HEK293 (cell line): ENCODE results near the gene NFIX.

Experiments
- CTCF ChIA-PET: fragments of 350-600 bp; formaldehyde crosslinking; extraction: SDS; loops from one replicate; lab custom pipeline; 2021; ENCODE audit warnings: antibody characterized with exemption; lab: Yijun Ruan, JAX
- POLR2A ChIA-PET: fragments of 300-600 bp; formaldehyde crosslinking; extraction: SDS; loops from one replicate; lab custom pipeline; 2020; ENCODE audit warnings: antibody characterized with exemption, inconsistent platforms; lab: Yijun Ruan, JAX
- H3K27ac ChIP-seq: fragments of 200-500 bp; sonication (Bioruptor generic); 2 replicates; pipeline ENCODE4 v1.5.1; 2014; ENCODE audit warnings: low read depth, low read length, control low read depth, inconsistent platforms; ENCODE audit errors: extremely low read depth
- H3K36me3 ChIP-seq, 2 experiments: fragments of 200-500 bp in 1 of 2; sonication (Bioruptor generic) in 1 of 2; 1 replicate in 1 of 2; 2 replicates in 1 of 2; pipeline ENCODE4 v1.5.1; 2014 to 2017; ENCODE audit warnings: inconsistent platforms in 2 of 2, low read length in 2 of 2; ENCODE audit not compliant: control insufficient read depth in 2 of 2, insufficient read depth in 1 of 2
- H3K4me1 ChIP-seq: fragments of 200-500 bp; sonication (Bioruptor generic); 2 replicates; pipeline ENCODE4 v1.5.1; 2014; ENCODE audit warnings: mild to moderate bottlenecking, low read length, inconsistent platforms; ENCODE audit not compliant: control insufficient read depth, insufficient read depth
- H3K4me3 ChIP-seq: 2 replicates; pipeline ENCODE4 v1.5.1; 2011; ENCODE audit warnings: low read depth, mild to moderate bottlenecking, control low read depth, low read length, moderate library complexity
- H3K9me3 ChIP-seq: fragments of 200-500 bp; sonication (Bioruptor generic); 2 replicates; pipeline ENCODE4 v1.5.1; 2014; ENCODE audit warnings: low read depth, low read length, inconsistent platforms; ENCODE audit not compliant: control insufficient read depth, insufficient read depth
- GLIS1 ChIP-seq: fragments of 450-650 bp; formaldehyde crosslinking; IDR thresholded peaks from 2 replicates; pipeline ENCODE4 v1.5.1; 2016; ENCODE audit warnings: missing biosample characterization, missing genetic modification characterization
- KLF9 ChIP-seq: fragments of 450-650 bp; formaldehyde crosslinking; IDR thresholded peaks from 2 replicates; pipeline ENCODE4 v1.5.1; 2016; ENCODE audit warnings: missing biosample characterization, missing genetic modification characterization, low read depth
- MZF1 ChIP-seq: fragments of 450-650 bp; formaldehyde crosslinking; IDR thresholded peaks from 2 replicates; pipeline ENCODE4 v1.5.1; 2017; ENCODE audit warnings: missing biosample characterization, missing genetic modification characterization, borderline replicate concordance
- PATZ1 ChIP-seq: fragments of 450-650 bp; formaldehyde crosslinking; IDR thresholded peaks from 2 replicates; pipeline ENCODE4 v1.5.1; 2016; ENCODE audit warnings: missing biosample characterization, missing genetic modification characterization
- SP3 ChIP-seq: fragments of 450-650 bp; formaldehyde crosslinking; IDR thresholded peaks from 2 replicates; pipeline ENCODE4 v1.5.1; 2016; ENCODE audit warnings: missing biosample characterization, missing genetic modification characterization
- SP7 ChIP-seq: fragments of 450-650 bp; formaldehyde crosslinking; IDR thresholded peaks from 2 replicates; pipeline ENCODE4 v1.5.1; 2016; ENCODE audit warnings: missing biosample characterization, missing genetic modification characterization
- ZBTB11 ChIP-seq: fragments of 450-650 bp; formaldehyde crosslinking; conservative IDR thresholded peaks from 2 replicates; pipeline ENCODE4 v1.5.1; 2016; ENCODE audit warnings: low read depth, missing biosample characterization, missing genetic modification characterization
- ZBTB17 ChIP-seq: fragments of 450-650 bp; formaldehyde crosslinking; IDR thresholded peaks from 2 replicates; pipeline ENCODE4 v1.5.1; 2016; ENCODE audit warnings: missing biosample characterization, missing genetic modification characterization
- ZBTB48 ChIP-seq: fragments of 450-650 bp; formaldehyde crosslinking; IDR thresholded peaks from 2 replicates; pipeline ENCODE4 v1.5.1; 2016; ENCODE audit warnings: missing biosample characterization, missing genetic modification characterization
- ZBTB7A ChIP-seq: fragments of 450-650 bp; formaldehyde crosslinking; IDR thresholded peaks from 2 replicates; pipeline ENCODE4 v1.5.1; 2016; ENCODE audit warnings: low read depth, missing biosample characterization, missing genetic modification characterization
- ZEB2 ChIP-seq: fragments of 450-650 bp; formaldehyde crosslinking; IDR thresholded peaks from 2 replicates; pipeline ENCODE4 v1.5.1; 2016; ENCODE audit warnings: missing biosample characterization, missing genetic modification characterization
- ZIC2 ChIP-seq: fragments of 450-650 bp; formaldehyde crosslinking; IDR thresholded peaks from 2 replicates; pipeline ENCODE4 v1.5.1; 2016; ENCODE audit warnings: missing biosample characterization, missing genetic modification characterization
- ZNF133 ChIP-seq: fragments of 450-650 bp; formaldehyde crosslinking; IDR thresholded peaks from 2 replicates; pipeline ENCODE4 v1.5.1; 2016; ENCODE audit warnings: missing biosample characterization, missing genetic modification characterization
- ZNF16 ChIP-seq: fragments of 450-650 bp; formaldehyde crosslinking; IDR thresholded peaks from 2 replicates; pipeline ENCODE4 v1.5.1; 2016; ENCODE audit warnings: low read depth, missing biosample characterization, missing genetic modification characterization
- ZNF175 ChIP-seq: fragments of 450-650 bp; formaldehyde crosslinking; IDR thresholded peaks from 2 replicates; pipeline ENCODE4 v1.5.1; 2016; ENCODE audit warnings: missing biosample characterization, missing genetic modification characterization
- ZNF2 ChIP-seq: fragments of 450-650 bp; formaldehyde crosslinking; IDR thresholded peaks from 2 replicates; pipeline ENCODE4 v1.5.1; 2016; ENCODE audit warnings: missing biosample characterization, missing genetic modification characterization
- ZNF366 ChIP-seq: fragments of 450-650 bp; formaldehyde crosslinking; conservative IDR thresholded peaks from 2 replicates; pipeline ENCODE4 v1.5.1; 2016; ENCODE audit warnings: missing biosample characterization, missing genetic modification characterization
- ZNF514 ChIP-seq: fragments of 450-650 bp; formaldehyde crosslinking; IDR thresholded peaks from 2 replicates; pipeline ENCODE4 v1.5.1; 2016; ENCODE audit warnings: missing biosample characterization, missing genetic modification characterization
- ZNF692 ChIP-seq: fragments of 450-650 bp; formaldehyde crosslinking; IDR thresholded peaks from 2 replicates; pipeline ENCODE4 v1.5.1; 2016; ENCODE audit warnings: missing biosample characterization, missing genetic modification characterization
- ZSCAN18 ChIP-seq: fragments of 450-650 bp; formaldehyde crosslinking; IDR thresholded peaks from 2 replicates; pipeline ENCODE4 v1.5.1; 2016; ENCODE audit warnings: missing biosample characterization, missing genetic modification characterization
- ZSCAN4 ChIP-seq: fragments of 450-650 bp; formaldehyde crosslinking; IDR thresholded peaks from 2 replicates; pipeline ENCODE4 v1.5.1; 2017; ENCODE audit warnings: missing biosample characterization, missing genetic modification characterization
- ZSCAN5A ChIP-seq: fragments of 450-650 bp; formaldehyde crosslinking; IDR thresholded peaks from 2 replicates; pipeline ENCODE4 v1.5.1; 2016; ENCODE audit warnings: missing biosample characterization, missing genetic modification characterization

Gene NFIX

GRCh38 chr19:13033244-13033643 lies 38.0 kb downstream of the NFIX start:
- TF ChIP-seq ZNF175 (tag by site-specific recombination) (no peak), GLIS1 (tag by site-specific recombination) (0 out of 2 replicates have a peak, but pooled peaks have one; percentile 8)
- POLR2A ChIA-PET: interaction anchor here (1.0 to 1.1 kb wide), 2 partner anchors 18 to 21 kb away, joined by 4 to 5 read pairs; no protein-coding TSS in a partner anchor
- Histone ChIP-seq H3K4me1 (peaks cover 29% of the 10 kb centered on the region), H3K36me3 (no peaks in the 10 kb centered on the region), H3K9me3 (no peaks in the 10 kb centered on the region), H3K27ac (no peak overlapping the region), H3K4me3 (no peak overlapping the region)
- CTCF ChIA-PET: interaction anchor here (0.5 to 8.6 kb wide), 18 partner anchors 9 to 260 kb away, joined by 3 to 247 read pairs (median 12); no protein-coding TSS in a partner anchor

GRCh38 chr19:13033819-13034611 lies 38.7 kb downstream of the NFIX start:
- POLR2A ChIA-PET: interaction anchor here (0.5 to 1.3 kb wide), 7 partner anchors 13 to 577 kb away, joined by 3 to 7 read pairs (median 4); no protein-coding TSS in a partner anchor
- CTCF ChIA-PET: interaction anchor here (0.5 to 8.6 kb wide), 20 partner anchors 10 to 829 kb away, joined by 3 to 247 read pairs (median 10); no protein-coding TSS in a partner anchor
- Histone ChIP-seq H3K27ac (no peak overlapping the region), H3K36me3 (no peaks in the 10 kb centered on the region), H3K9me3 (no peaks in the 10 kb centered on the region), H3K4me3 (no peak overlapping the region), H3K4me1 (peaks cover 29% of the 10 kb centered on the region)
- no peak for TF ChIP-seq KLF9 (tag by site-specific recombination)
- TF ChIP-seq ZBTB48: peak; percentile 36; the same call in 1 of the 2 replicates
- TF ChIP-seq ZBTB17 (tag by site-specific recombination): 0 out of 2 replicates have a peak, but pooled peaks have one; percentile 19
- no peak for TF ChIP-seq ZSCAN4 (tag by site-specific recombination)
- no peak for TF ChIP-seq ZSCAN18 (tag by site-specific recombination)
- TF ChIP-seq ZNF16 (tag by site-specific recombination): peak; percentile 96
- 0 out of 2 replicates have a peak, but pooled peaks have one; percentile 23 for TF ChIP-seq ZNF2 (tag by site-specific recombination)
- TF ChIP-seq SP7 (tag by site-specific recombination): peak; percentile 26; the same call in 1 of the 2 replicates
- TF ChIP-seq ZBTB11 (tag by site-specific recombination): no peak
- no peak for TF ChIP-seq ZSCAN5A (tag by site-specific recombination)
- no peak for TF ChIP-seq ZNF692 (tag by site-specific recombination)
- TF ChIP-seq ZNF133: no peak
- TF ChIP-seq ZIC2 (tag by site-specific recombination): no peak
- 0 out of 2 replicates have a peak, but pooled peaks have one; percentile 30 for TF ChIP-seq PATZ1 (tag by site-specific recombination)
- no peak for TF ChIP-seq MZF1
- TF ChIP-seq ZNF514: no peak
- no peak for TF ChIP-seq ZBTB7A (tag by site-specific recombination)
- no peak for TF ChIP-seq SP3 (tag by site-specific recombination)
- peak; percentile 64 for TF ChIP-seq ZEB2 (tag by site-specific recombination)
- TF ChIP-seq ZNF366 (tag by site-specific recombination): 0 out of 2 replicates have a peak, but pooled peaks have one; percentile 52
